Fibroblast of villous mesenchyme (primary cell): ENCODE results near the gene KIAA1549. TPM values are rescaled to one million over a fixed set of nuclear protein-coding genes. Genes with fewer than 3 reads are reported as not detected.
"Not testable (repeated sequence)": the region's sequence is repeated elsewhere in the genome, so short reads cannot be mapped to it uniquely, and the experiment has no call there.

Source experiments
- DNase-seq: peaks from one replicate; pipeline ENCODE4 v3.0.0-alpha.2; 2010; ENCODE audit warnings: low read depth
- H3K4me3 ChIP-seq: 2 replicates; pipeline ENCODE4 v1.5.1; 2011; ENCODE audit warnings: low read depth, mild to moderate bottlenecking, low read length
- CTCF ChIP-seq: IDR thresholded peaks from 2 replicates; pipeline ENCODE4 v1.5.1; 2012; ENCODE audit warnings: low read depth, mild to moderate bottlenecking, low read length; ENCODE audit not compliant: insufficient read depth
- total RNA-seq: library from RNA; depleted of rRNA; stranded (reverse); fragments of >200 nt; gene quantifications from 2 replicates; pipeline ENCODE4 v1.2.3, GENCODE V29; 2012

Gene KIAA1549
- total RNA-seq, 1 donor: 2.6 TPM

DNA sequence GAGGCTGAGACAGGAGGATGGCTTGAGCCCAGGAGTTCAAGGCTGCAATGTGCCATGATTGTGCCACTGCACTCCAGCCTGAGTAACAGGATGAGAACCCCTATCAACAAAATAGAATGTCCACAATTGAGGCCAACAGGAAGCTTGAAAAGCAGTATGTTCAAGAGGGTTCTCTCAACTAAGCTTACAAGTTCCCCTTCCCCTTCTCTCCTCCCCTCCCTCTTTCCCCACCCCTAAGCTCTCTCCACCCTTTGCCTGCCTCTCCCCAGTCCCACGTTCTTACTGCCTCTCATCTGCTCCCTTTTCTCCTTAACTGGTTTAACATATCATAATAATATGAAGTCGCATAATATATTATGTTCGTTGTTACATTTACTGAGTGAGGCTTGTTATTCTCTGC lies 35.4 kb downstream of the KIAA1549 start:
- no peak overlapping the region for H3K4me3 ChIP-seq
- no peak for TF ChIP-seq CTCF
- no peak for DNase-seq

DNA sequence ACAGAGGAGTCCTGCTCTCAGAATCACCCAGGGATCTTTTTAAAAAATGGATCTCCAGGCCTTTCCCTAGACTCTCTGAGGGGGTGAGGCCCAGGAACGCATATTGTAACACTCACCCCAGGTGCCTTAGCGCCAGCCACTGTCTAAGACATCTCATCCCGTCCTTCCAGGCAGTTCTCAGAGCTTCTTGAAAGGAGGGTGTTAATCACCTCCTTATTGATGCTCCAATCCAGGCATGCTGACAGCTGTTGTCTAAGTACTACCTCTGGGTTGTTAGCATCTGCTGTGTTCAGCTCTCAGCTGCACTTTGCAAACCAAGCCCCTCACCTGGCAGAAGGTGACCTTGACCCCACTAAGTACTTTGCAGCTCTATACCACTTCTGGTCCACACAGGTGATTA lies 36.0 kb downstream of the KIAA1549 start:
- no peak overlapping the region for H3K4me3 ChIP-seq
- DNase-seq: no peak
- no peak for TF ChIP-seq CTCF

DNA sequence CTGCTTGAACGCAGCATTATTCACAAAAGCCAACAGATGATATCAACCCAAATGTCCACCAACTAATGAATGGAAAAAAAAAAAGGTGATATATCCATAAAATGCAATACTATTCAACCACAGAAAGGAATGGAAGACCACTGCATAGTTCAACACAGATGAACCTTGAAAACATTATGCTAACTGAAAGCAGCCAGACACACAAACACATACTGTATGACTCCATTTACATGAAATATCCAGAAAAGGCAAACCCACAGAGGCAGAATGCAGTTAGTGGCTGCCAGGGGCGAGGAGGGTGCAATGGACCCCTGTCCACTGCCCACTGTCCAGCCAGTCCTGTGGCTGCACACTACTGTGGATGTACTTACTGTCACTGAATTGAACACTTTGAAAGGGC lies 36.6 kb downstream of the KIAA1549 start:
- no peak for TF ChIP-seq CTCF
- DNase-seq: no peak
- no peak overlapping the region for H3K4me3 ChIP-seq

GRCh38 chr7:138943061-138943460 lies 38.1 kb downstream of the KIAA1549 start:
- no peak overlapping the region for H3K4me3 ChIP-seq
- no peak for TF ChIP-seq CTCF
- no peak for DNase-seq

DNA sequence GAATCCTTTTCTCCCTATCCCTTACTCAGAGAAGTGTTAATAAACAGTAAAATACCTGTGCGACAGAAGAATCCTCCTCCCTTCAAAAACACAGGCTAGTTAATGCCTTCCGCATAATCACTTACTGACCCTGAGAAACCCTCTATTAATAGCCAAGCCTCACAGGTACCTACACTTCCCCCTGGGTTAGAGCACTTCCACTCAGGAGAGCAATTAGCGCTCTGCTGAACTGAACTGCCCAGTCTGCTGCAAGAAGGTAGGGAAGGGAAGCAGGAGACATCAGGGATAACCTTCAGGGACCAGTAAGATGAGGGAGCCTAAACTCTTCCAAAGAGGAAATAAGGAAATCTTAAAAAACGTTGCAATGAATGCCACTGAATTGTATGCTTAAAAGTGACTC lies 39.6 kb downstream of the KIAA1549 start:
- H3K4me3 ChIP-seq: no peak overlapping the region
- TF ChIP-seq CTCF: no peak
- DNase-seq: no peak

DNA sequence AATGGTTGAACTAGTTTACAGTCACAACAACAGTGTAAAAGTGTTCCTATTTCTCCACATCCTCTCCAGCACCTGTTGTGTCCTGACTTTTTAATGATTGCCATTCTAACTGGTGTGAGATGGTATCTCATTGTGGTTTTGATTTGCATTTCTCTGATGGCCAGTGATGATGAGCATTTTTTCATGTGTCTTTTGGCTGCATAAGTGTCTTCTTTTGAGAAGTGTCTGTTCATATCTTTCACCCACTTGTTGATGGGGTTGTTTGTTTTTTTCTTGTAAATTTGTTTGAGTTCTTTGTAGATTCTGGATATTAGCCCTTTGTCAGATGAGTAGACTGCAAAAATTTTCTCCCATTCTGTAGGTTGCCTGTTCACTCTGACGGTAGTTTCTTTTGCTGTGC lies 40.6 kb downstream of the KIAA1549 start:
- not testable (repeated sequence) for H3K4me3 ChIP-seq, DNase-seq

- no peak for TF ChIP-seq CTCF
- H3K4me3 ChIP-seq: no peak overlapping the region
- DNase-seq: no peak
Measured at GRCh38 chr7:138937484-138937883, 43.7 kb downstream of the KIAA1549 start.

- no peak for TF ChIP-seq CTCF
- H3K4me3 ChIP-seq: no peak overlapping the region
- DNase-seq: peak; percentile 76
Measured at GRCh38 chr7:138935465-138936011, 45.7 kb downstream of the KIAA1549 start.
